Measurements from ENCODE around the gene PPME1. TPM values are rescaled to one million over a fixed set of nuclear protein-coding genes. Genes with fewer than 3 reads are reported as not detected.
"Not testable (repeated sequence)": the region's sequence is repeated elsewhere in the genome, so short reads cannot be mapped to it uniquely, and the experiment has no call there.

The PPME1 gene, protein sequence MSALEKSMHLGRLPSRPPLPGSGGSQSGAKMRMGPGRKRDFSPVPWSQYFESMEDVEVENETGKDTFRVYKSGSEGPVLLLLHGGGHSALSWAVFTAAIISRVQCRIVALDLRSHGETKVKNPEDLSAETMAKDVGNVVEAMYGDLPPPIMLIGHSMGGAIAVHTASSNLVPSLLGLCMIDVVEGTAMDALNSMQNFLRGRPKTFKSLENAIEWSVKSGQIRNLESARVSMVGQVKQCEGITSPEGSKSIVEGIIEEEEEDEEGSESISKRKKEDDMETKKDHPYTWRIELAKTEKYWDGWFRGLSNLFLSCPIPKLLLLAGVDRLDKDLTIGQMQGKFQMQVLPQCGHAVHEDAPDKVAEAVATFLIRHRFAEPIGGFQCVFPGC
- total RNA-seq (10 to 100 TPM in 2 of 5 donors, 1 to 10 TPM in 3; 2.0 to 31.0 (median 7.0) TPM), polyA plus RNA-seq (10 to 100 TPM; 15.4 to 26.2 (median 21.0) TPM)
- long read RNA-seq, donor 1, full-length matches to known transcripts: 4 of 4 reads
- long read RNA-seq, donor 1, partial matches to known transcripts: 0 of 4 reads
- long read RNA-seq, donor 1, other reads (novel, unspliced or antisense): 0 of 4 reads
- long read RNA-seq, donor 2, partial matches to known transcripts: 6 of 8 reads
- long read RNA-seq, donor 2, other reads (novel, unspliced or antisense): 0 of 8 reads
- long read RNA-seq, donor 3, partial matches to known transcripts: 0 of 5 reads
- long read RNA-seq, donor 3, other reads (novel, unspliced or antisense): 0 of 5 reads
- long read RNA-seq, donor 4: 0 reads
- long read RNA-seq, donor 5, transcript PPME1-201 (14 exons, 2,677 nt): major isoform, 5 of 5 reads
- long read RNA-seq, donor 5, partial matches to known transcripts: 0 of 5 reads
- long read RNA-seq, donor 5, other reads (novel, unspliced or antisense): 0 of 5 reads
- long read RNA-seq, donor 6, transcript PPME1-201 (14 exons, 2,677 nt): major isoform, 10 of 21 reads
- long read RNA-seq, donor 6, partial matches to known transcripts: 10 of 21 reads
- long read RNA-seq, donor 6, other reads (novel, unspliced or antisense): 0 of 21 reads
- long read RNA-seq, donor 7, transcript PPME1-201 (14 exons, 2,677 nt): major isoform, 5 of 6 reads
- long read RNA-seq, donor 7, partial matches to known transcripts: 0 of 6 reads
- long read RNA-seq, donor 7, other reads (novel, unspliced or antisense): 0 of 6 reads
- long read RNA-seq, donor 8, transcript PPME1-201 (14 exons, 2,677 nt): major isoform, 7 of 8 reads
- long read RNA-seq, donor 8, partial matches to known transcripts: 0 of 8 reads
- long read RNA-seq, donor 8, other reads (novel, unspliced or antisense): 0 of 8 reads
- long read RNA-seq, donor 9, partial matches to known transcripts: 0 of 2 reads
- long read RNA-seq, donor 9, other reads (novel, unspliced or antisense): 0 of 2 reads
- long read RNA-seq, donor 10: 0 reads

DNA sequence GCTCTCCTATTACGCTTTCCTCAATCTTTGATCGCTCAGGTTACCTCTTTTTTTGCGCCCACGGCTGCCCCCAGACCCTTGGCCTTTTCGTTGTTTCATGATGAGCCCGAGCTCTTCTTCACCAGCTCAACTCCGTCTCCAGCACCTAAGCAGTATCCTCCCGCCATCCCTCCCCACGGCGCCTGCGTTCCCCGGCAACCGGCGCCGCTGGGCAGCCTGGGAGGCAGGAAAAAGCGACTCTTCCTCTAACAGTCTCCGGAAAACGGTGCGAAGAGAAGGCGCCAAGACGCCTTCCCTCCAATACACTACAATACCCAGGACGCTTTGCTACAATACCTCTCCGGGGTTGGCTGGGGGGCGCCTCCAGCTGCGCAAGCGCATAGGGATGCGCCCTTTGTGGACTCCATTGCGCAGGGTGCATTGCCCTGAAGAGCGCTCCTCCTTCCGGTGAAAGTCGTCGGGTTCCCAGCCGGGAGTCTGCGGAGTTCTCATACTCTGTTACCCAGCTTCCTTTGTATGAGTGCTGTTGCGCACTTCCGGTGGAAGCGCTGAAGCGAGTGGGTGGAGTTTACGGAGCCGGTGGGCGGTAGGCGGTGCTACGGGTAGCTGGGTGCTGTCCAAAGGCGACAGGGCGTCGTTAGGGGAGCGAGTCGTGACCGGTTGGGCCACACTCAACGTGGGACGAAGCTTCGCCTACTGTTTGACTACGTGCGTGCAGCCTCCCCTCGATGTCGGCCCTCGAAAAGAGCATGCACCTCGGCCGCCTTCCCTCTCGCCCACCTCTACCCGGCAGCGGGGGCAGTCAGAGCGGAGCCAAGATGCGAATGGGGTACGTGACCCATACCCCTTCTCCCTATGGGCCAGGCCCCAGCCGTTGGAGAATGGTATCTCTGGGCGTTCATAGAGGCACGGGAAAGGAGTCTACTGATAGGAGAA is at the start of gene PPME1, which contains the start of gene C2CD3:
Gene PPME1 (plus strand): TSS at position 596 of the 936 bp plus-strand sequence. CDS start 133 bp downstream, at position 729.
Gene C2CD3 (minus strand): TSS at position 309 of the 936 bp plus-strand sequence. CDS start 210 bp downstream, at position 99.
- Histone ChIP-seq H3K27me3 (no peaks in the 10 kb centered on the region), H3K4me3 (peak within 1 kb of the TSS; percentile 73 to 87 (median 84)), H3K27ac (peak within 1 kb of the TSS; percentile 85 to 94 (median 90)), H3K4me1 (peaks cover 27 to 48% (median 40%) of the 10 kb centered on the region in 4 donors), H3K36me3 (peaks cover 0 to 25% (median 25%) of the 10 kb centered on the region in 4 donors), H3K9me3 (no peaks in the 10 kb centered on the region)
- intact Hi-C loops (cut with DNase I; ENCODE audit: low total_unique reads): no loop called here
- peak; percentile 98 to 100 for DNase-seq
- TF ChIP-seq EP300 (IDR thresholded peaks at IDR 0.05) (no peak), POLR2AphosphoS5 (IDR thresholded peaks at IDR 0.05) (peak in 2 of 3 donors; percentile 82 to 96), POLR2A (IDR thresholded peaks at IDR 0.05) (peak in 1 of 4 donors; percentile 61)
- TF ChIP-seq, protein P1, sequence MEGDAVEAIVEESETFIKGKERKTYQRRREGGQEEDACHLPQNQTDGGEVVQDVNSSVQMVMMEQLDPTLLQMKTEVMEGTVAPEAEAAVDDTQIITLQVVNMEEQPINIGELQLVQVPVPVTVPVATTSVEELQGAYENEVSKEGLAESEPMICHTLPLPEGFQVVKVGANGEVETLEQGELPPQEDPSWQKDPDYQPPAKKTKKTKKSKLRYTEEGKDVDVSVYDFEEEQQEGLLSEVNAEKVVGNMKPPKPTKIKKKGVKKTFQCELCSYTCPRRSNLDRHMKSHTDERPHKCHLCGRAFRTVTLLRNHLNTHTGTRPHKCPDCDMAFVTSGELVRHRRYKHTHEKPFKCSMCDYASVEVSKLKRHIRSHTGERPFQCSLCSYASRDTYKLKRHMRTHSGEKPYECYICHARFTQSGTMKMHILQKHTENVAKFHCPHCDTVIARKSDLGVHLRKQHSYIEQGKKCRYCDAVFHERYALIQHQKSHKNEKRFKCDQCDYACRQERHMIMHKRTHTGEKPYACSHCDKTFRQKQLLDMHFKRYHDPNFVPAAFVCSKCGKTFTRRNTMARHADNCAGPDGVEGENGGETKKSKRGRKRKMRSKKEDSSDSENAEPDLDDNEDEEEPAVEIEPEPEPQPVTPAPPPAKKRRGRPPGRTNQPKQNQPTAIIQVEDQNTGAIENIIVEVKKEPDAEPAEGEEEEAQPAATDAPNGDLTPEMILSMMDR (IDR thresholded peaks at IDR 0.05): peak in 2 of 7 experiments; percentile 33 to 50
- 0% methylated on average over 59 to 68 of the region's 68 CpGs for WGBS, 5 donors

DNA sequence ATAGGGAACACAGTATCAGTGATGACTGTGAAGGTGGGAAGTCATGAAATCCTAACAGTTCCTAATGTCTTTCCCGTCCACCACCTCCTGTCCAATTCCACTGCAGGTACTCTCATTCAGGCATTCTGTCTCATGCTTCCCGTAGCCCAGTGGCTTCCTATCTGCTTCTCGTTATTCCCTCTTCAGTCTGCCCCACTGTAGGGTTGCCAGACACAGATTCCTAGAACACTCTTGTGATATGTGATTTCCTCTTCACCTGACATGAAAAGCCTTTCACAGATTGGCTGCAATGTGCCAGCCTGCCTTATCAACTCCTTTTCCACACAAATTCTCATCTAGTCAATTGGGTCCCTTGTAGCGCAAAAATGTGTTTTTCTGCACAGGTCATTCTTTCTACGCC is 49.3 kb upstream of the PPME1 start:
- TF ChIP-seq, protein P1 (IDR thresholded peaks at IDR 0.05): no peak
- no peak for TF ChIP-seq EP300 (IDR thresholded peaks at IDR 0.05)
- no peak for TF ChIP-seq POLR2AphosphoS5 (IDR thresholded peaks at IDR 0.05)
- no peak for TF ChIP-seq POLR2A (IDR thresholded peaks at IDR 0.05)
- DNase-seq: no peak
- intact Hi-C loops (cut with DNase I; ENCODE audit: low total_unique reads): no loop called here
- Histone ChIP-seq H3K36me3 (peaks cover 0 to 33% (median 31%) of the 10 kb centered on the region in 4 donors), H3K4me3 (no peak overlapping the region), H3K9me3 (no peaks in the 10 kb centered on the region), H3K27me3 (no peaks in the 10 kb centered on the region), H3K4me1 (no peaks in the 10 kb centered on the region), H3K27ac (no peak overlapping the region)
- WGBS, 5 donors: 93 to 96% (median 96%) methylated on average over 5 of the region's 5 CpGs

DNA sequence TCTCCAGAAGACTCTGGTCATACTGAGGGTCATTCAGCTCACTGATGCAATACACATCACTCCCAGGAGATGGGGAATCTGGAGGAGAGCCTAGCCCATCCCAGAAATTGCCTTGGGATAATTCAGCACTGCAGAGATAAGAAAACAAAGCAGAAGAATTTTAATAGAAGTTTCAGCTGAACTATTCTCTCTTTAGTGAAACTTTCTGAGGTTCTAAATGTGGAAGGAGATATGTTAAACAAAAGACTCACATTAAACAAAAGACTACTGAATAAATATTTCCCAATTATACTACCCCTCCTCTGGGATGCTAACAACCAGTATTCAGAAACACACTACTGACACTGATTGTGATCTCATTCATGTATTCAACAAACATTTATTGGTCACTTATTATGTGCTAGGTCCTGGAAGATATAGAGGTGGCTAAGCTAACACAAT is 48.1 kb upstream of the PPME1 start:
- peaks cover 0 to 26% (median 24%) of the 10 kb centered on the region in 4 donors for H3K36me3 ChIP-seq
- no peak overlapping the region for H3K27ac ChIP-seq
- no peaks in the 10 kb centered on the region for H3K9me3 ChIP-seq
- no peaks in the 10 kb centered on the region for H3K4me1 ChIP-seq
- H3K4me3 ChIP-seq: no peak overlapping the region
- intact Hi-C loops (cut with DNase I; ENCODE audit: low total_unique reads): no loop called here
- no peaks in the 10 kb centered on the region for H3K27me3 ChIP-seq
- DNase-seq: no peak
- TF ChIP-seq POLR2AphosphoS5 (IDR thresholded peaks at IDR 0.05) (no peak), EP300 (IDR thresholded peaks at IDR 0.05) (no peak), POLR2A (IDR thresholded peaks at IDR 0.05) (no peak)
- TF ChIP-seq, protein P1 (IDR thresholded peaks at IDR 0.05): no peak

DNA sequence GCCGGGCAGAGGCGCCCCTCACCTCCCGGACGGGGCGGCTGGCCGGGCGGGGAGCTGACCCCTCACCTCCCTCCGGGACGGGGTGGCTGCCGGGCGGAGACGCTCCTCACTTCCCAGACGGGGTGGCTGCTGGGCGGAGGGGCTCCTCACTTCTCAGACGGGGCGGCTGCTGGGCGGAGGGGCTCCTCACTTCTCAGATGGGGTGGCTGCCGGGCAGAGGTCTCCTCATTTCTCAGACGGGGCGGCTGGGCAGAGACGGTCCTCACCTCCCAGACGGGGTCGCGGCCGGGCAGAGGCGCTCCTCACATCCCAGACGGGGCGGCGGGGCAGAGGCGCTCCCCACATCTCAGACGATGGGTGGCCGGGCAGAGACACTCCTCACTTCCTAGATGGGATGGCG is 42.0 kb upstream of the PPME1 start:
- H3K27ac ChIP-seq; intact Hi-C loops (cut with DNase I; ENCODE audit: low total_unique reads); H3K27me3 ChIP-seq; H3K4me3 ChIP-seq; H3K4me1 ChIP-seq; DNase-seq; H3K9me3 ChIP-seq: not testable (repeated sequence)
- WGBS, 5 donors: 87 to 98% (median 98%) methylated on average over 12 to 26 of the region's 33 CpGs
- peaks cover 14 to 54% (median 42%) of the 10 kb centered on the region in 4 donors for H3K36me3 ChIP-seq

Data from stomach (tissue), 19 donors.